ENCODE measurements around the gene DMAC2L. TPM values are rescaled to one million over a fixed set of nuclear protein-coding genes. Genes with fewer than 3 reads are reported as not detected.
"Not testable (repeated sequence)": the region's sequence is repeated elsewhere in the genome, so short reads cannot be mapped to it uniquely, and the experiment has no call there.

The DMAC2L gene
- total RNA-seq, 1 donor from 2014 or later = 22.7 TPM

DNA sequence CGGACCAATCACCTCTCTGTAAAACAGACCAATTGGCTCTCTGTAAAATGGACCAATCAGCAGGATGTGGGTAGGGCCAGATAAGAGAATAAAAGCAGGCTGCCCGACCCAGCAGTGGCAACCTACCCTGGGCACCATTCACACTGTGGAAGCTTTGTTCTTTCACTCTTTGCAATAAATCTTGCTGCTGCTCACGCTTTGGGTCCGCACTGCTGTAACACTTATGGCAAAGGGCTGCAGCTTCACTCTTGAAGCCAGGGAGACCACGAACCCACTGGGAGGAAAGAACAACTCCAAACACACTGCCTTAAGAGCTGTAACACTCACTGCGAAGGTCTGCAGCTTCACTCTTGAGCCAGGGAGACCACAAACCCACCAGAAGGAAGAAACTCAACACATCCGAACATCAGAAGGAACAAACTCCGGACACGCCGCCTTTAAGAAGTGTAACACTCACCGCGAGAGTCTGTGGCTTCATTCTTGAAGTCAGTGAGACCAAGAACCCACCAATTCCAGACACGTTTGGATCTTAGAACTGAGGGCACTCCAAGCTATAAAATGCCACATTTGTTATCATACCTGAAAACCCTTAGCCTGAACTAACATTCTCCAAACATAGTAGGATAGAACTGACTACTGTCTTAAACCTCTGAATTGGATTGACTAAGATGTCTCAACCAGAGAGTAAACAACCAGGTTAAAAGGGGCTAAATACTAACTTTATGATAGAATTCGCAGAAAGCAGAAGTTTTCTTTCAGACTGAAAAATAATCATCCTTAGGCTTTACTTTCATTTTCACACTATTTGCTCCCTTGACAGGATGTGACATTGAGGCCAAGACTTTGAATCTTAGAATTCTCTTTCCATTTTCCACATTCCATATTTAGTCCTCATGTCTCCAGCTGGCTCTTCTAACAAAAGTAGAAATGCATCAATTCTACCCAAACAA, 50.9 kb downstream of the DMAC2L start:
- DNase-seq = no peak
- H3K27ac Mint-ChIP-seq (ENCODE audit: unreplicated experiment) = no peak overlapping the region
- peaks cover 6% of the 10 kb centered on the region for H3K9me3 Mint-ChIP-seq (ENCODE audit: unreplicated experiment)
- TF ChIP-seq, protein P1, sequence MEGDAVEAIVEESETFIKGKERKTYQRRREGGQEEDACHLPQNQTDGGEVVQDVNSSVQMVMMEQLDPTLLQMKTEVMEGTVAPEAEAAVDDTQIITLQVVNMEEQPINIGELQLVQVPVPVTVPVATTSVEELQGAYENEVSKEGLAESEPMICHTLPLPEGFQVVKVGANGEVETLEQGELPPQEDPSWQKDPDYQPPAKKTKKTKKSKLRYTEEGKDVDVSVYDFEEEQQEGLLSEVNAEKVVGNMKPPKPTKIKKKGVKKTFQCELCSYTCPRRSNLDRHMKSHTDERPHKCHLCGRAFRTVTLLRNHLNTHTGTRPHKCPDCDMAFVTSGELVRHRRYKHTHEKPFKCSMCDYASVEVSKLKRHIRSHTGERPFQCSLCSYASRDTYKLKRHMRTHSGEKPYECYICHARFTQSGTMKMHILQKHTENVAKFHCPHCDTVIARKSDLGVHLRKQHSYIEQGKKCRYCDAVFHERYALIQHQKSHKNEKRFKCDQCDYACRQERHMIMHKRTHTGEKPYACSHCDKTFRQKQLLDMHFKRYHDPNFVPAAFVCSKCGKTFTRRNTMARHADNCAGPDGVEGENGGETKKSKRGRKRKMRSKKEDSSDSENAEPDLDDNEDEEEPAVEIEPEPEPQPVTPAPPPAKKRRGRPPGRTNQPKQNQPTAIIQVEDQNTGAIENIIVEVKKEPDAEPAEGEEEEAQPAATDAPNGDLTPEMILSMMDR (IDR thresholded peaks at IDR 0.05; ENCODE audit: partially characterized antibody, unreplicated experiment) = no peak
- no peak overlapping the region for H3K4me3 Mint-ChIP-seq (ENCODE audit: unreplicated experiment)
- peaks cover 13% of the 10 kb centered on the region for H3K36me3 Mint-ChIP-seq (ENCODE audit: unreplicated experiment)
- peaks cover 4% of the 10 kb centered on the region for H3K27me3 Mint-ChIP-seq (ENCODE audit: unreplicated experiment)
- H3K4me1 Mint-ChIP-seq (ENCODE audit: low read depth, unreplicated experiment) = peaks cover 7% of the 10 kb centered on the region

DNA sequence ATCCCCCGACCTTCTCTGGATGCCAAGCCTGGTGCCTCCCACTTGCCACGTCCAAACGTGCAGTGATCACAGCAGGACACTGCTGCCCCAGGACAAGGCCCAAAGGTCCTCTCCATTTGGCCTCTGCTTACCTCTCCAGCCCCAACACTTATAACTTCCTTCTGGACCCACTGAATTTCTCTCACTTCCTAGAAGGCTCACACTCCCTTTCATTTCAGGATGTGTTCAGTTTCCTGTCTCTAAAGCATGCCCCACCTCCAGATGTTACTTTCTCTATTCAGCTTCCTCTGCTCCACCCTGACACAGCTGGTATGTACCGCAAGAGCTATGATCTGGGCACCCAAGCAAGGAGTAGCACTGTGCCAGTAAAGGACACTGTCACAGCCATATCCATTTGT, 51.6 kb downstream of the DMAC2L start:
- H3K4me1 Mint-ChIP-seq (ENCODE audit: low read depth, unreplicated experiment) = peaks cover 7% of the 10 kb centered on the region
- no peak overlapping the region for H3K4me3 Mint-ChIP-seq (ENCODE audit: unreplicated experiment)

DNA sequence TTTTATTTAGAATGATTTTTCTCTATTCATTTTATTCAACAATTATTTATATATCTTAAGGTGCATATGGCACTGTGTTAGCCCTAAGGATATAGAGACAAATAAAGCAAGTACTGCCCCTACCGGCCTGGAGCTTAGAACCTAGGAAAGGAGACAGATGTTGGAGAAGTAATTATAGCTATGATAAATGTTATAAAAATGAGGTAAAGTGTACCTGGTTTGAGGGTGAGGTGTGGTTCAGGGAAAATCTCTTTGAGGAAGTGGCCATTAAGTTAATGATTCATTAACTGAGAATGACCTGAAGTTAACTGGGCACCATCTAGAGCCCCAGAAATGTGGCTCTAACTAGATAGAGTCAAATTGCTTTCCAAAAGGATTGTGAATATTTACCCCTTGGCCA, 52.7 kb downstream of the DMAC2L start:
- no peak overlapping the region for H3K4me3 Mint-ChIP-seq (ENCODE audit: unreplicated experiment)
- DNase-seq = no peak
- H3K9me3 Mint-ChIP-seq (ENCODE audit: unreplicated experiment) = peaks cover 9% of the 10 kb centered on the region
- peaks cover 13% of the 10 kb centered on the region for H3K36me3 Mint-ChIP-seq (ENCODE audit: unreplicated experiment)
- peaks cover 7% of the 10 kb centered on the region for H3K4me1 Mint-ChIP-seq (ENCODE audit: low read depth, unreplicated experiment)
- no peak overlapping the region for H3K27ac Mint-ChIP-seq (ENCODE audit: unreplicated experiment)
- TF ChIP-seq, protein P1 (IDR thresholded peaks at IDR 0.05; ENCODE audit: partially characterized antibody, unreplicated experiment) = no peak
- peaks cover 5% of the 10 kb centered on the region for H3K27me3 Mint-ChIP-seq (ENCODE audit: unreplicated experiment)

More for the DNA sequence above, 51.6 kb downstream of the DMAC2L start:
- Mint-ChIP-seq H3K27me3 (ENCODE audit: unreplicated experiment) (peaks cover 4% of the 10 kb centered on the region), H3K27ac (ENCODE audit: unreplicated experiment) (no peak overlapping the region), H3K9me3 (ENCODE audit: unreplicated experiment) (peaks cover 9% of the 10 kb centered on the region), H3K36me3 (ENCODE audit: unreplicated experiment) (peaks cover 13% of the 10 kb centered on the region)
- DNase-seq = no peak
- TF ChIP-seq, protein P1 (IDR thresholded peaks at IDR 0.05; ENCODE audit: partially characterized antibody, unreplicated experiment) = no peak

DNA sequence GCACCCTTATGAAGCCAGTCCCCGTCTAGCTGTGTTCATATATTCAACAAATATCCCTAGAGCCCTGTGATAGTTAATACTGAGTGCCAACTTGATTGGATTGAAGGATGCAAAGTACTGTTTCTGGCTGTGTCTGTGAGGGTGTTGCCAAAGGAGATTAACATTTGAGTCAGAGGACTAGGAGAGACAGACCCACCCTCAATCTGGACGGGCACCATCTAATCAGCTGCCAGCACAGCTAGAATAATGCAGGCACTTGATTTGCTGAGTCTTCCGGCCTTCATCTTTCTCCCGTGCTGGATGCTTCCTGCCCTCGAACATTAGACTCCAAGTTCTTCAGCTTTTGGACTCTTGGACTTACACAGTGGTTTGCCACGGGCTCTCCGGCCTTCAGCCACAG, 53.4 kb downstream of the DMAC2L start:
- H3K27ac Mint-ChIP-seq (ENCODE audit: unreplicated experiment); H3K9me3 Mint-ChIP-seq (ENCODE audit: unreplicated experiment); H3K27me3 Mint-ChIP-seq (ENCODE audit: unreplicated experiment); DNase-seq; H3K4me1 Mint-ChIP-seq (ENCODE audit: low read depth, unreplicated experiment); H3K4me3 Mint-ChIP-seq (ENCODE audit: unreplicated experiment): not testable (repeated sequence)
- H3K36me3 Mint-ChIP-seq (ENCODE audit: unreplicated experiment) = peaks cover 13% of the 10 kb centered on the region

DNA sequence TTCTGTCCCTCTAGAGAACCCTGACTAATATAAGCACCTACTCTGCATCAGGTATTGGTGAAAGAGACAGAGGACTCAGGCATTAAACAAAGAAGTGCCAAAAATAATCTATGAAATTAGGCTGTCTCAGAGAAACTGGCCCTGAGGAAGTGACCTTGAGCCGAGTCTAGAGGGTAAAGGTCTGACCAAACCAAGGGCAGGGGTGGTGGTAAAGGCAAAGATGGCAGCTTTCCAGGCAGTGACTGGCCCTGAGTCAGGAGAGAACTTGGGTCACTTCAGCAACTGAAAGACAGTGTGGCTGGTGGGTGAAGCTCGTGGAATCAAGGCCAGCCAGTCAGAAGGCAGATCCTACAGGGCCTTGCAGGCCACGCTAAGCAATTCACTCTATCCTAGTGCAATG, 54.0 kb downstream of the DMAC2L start:
- Mint-ChIP-seq H3K27ac (ENCODE audit: unreplicated experiment) (no peak overlapping the region), H3K36me3 (ENCODE audit: unreplicated experiment) (peaks cover 13% of the 10 kb centered on the region), H3K4me1 (ENCODE audit: low read depth, unreplicated experiment) (peaks cover 7% of the 10 kb centered on the region), H3K9me3 (ENCODE audit: unreplicated experiment) (peaks cover 10% of the 10 kb centered on the region), H3K4me3 (ENCODE audit: unreplicated experiment) (no peak overlapping the region), H3K27me3 (ENCODE audit: unreplicated experiment) (peaks cover 5% of the 10 kb centered on the region)
- TF ChIP-seq, protein P1 (IDR thresholded peaks at IDR 0.05; ENCODE audit: partially characterized antibody, unreplicated experiment) = no peak
- DNase-seq = no peak

All from glutamatergic neuron (in vitro differentiated cells).